BE2C (cell line): Measurements from ENCODE around the gene C6orf47.

ENCODE experiments used
- DNase-seq: peaks from one replicate; pipeline ENCODE4 v3.0.0-alpha.2; 2020
- H3K27me3 ChIP-seq: fragments of 250-450 bp; sonication (Bioruptor Pico); 2 replicates; pipeline ENCODE4 v1.5.1; 2020; ENCODE audit warnings: mild to moderate bottlenecking
- H3K36me3 ChIP-seq: fragments of 250-450 bp; sonication (Bioruptor Pico); 2 replicates; pipeline ENCODE4 v1.5.1; 2020; ENCODE audit warnings: mild to moderate bottlenecking
- H3K4me1 ChIP-seq: fragments of 250-450 bp; sonication (Bioruptor Pico); 2 replicates; pipeline ENCODE4 v1.5.1; 2020
- H3K4me3 ChIP-seq: 2 replicates; pipeline ENCODE4 v1.5.1; 2011; ENCODE audit warnings: low read depth, low read length
- H3K9me3 ChIP-seq: fragments of 250-450 bp; sonication (Bioruptor Pico); 2 replicates; pipeline ENCODE4 v1.5.1; 2020
- CTCF ChIP-seq: IDR thresholded peaks from 2 replicates; pipeline ENCODE4 v1.5.1; 2012; ENCODE audit warnings: mild to moderate bottlenecking, low read depth, low read length

Gene C6orf47

GRCh38 chr6:31693535-31693934 lies 33.0 kb upstream of the C6orf47 start:
- H3K27me3 ChIP-seq: no peaks in the 10 kb centered on the region
- TF ChIP-seq CTCF: no peak
- no peaks in the 10 kb centered on the region for H3K9me3 ChIP-seq
- no peaks in the 10 kb centered on the region for H3K4me1 ChIP-seq
- H3K4me3 ChIP-seq: no peak overlapping the region
- DNase-seq: no peak
- H3K36me3 ChIP-seq: no peaks in the 10 kb centered on the region; the same call in none of the 2 replicates

GRCh38 chr6:31692886-31693285 lies 32.3 kb upstream of the C6orf47 start:
- no peaks in the 10 kb centered on the region for H3K4me1 ChIP-seq
- H3K4me3 ChIP-seq: no peak overlapping the region
- no peaks in the 10 kb centered on the region; the same call in none of the 2 replicates for H3K36me3 ChIP-seq
- no peaks in the 10 kb centered on the region for H3K27me3 ChIP-seq
- no peak for DNase-seq
- H3K9me3 ChIP-seq: no peaks in the 10 kb centered on the region
- no peak for TF ChIP-seq CTCF

- no peaks in the 10 kb centered on the region for H3K27me3 ChIP-seq
Observed at GRCh38 chr6:31692353-31692752, 31.8 kb upstream of the C6orf47 start.

GRCh38 chr6:31691564-31692108 lies 31.1 kb upstream of the C6orf47 start:
- no peaks in the 10 kb centered on the region for H3K9me3 ChIP-seq
- no peak for TF ChIP-seq CTCF
- H3K4me1 ChIP-seq: no peaks in the 10 kb centered on the region
- H3K36me3 ChIP-seq: no peaks in the 10 kb centered on the region; the same call in none of the 2 replicates
- no peaks in the 10 kb centered on the region for H3K27me3 ChIP-seq
- no peak for DNase-seq
- H3K4me3 ChIP-seq: no peak overlapping the region

More at GRCh38 chr6:31692353-31692752, 31.8 kb upstream of the C6orf47 start:
- H3K4me1 ChIP-seq: no peaks in the 10 kb centered on the region
- no peak overlapping the region for H3K4me3 ChIP-seq
- H3K36me3 ChIP-seq: no peaks in the 10 kb centered on the region; the same call in none of the 2 replicates
- TF ChIP-seq CTCF: no peak
- no peaks in the 10 kb centered on the region for H3K9me3 ChIP-seq
- DNase-seq: no peak

- Histone ChIP-seq H3K4me1 (no peaks in the 10 kb centered on the region), H3K4me3 (no peak overlapping the region), H3K27me3 (no peaks in the 10 kb centered on the region), H3K36me3 (no peaks in the 10 kb centered on the region; the same call in none of the 2 replicates), H3K9me3 (no peaks in the 10 kb centered on the region)
- DNase-seq: no peak
- TF ChIP-seq CTCF: no peak
Observed at GRCh38 chr6:31691078-31691463, 30.5 kb upstream of the C6orf47 start.

- Histone ChIP-seq H3K36me3 (no peaks in the 10 kb centered on the region; the same call in none of the 2 replicates), H3K27me3 (no peaks in the 10 kb centered on the region), H3K4me1 (no peaks in the 10 kb centered on the region), H3K4me3 (no peak overlapping the region), H3K9me3 (no peaks in the 10 kb centered on the region)
- no peak for DNase-seq
- TF ChIP-seq CTCF: no peak
Observed at GRCh38 chr6:31690231-31691077, 29.9 kb upstream of the C6orf47 start.
